HepG2 (cell line): ENCODE results near the gene ZIM2. TPM values are rescaled to one million over a fixed set of nuclear protein-coding genes. Genes with fewer than 3 reads are reported as not detected.

Experiments used
- AHDC1 ChIP-seq: sonication (generic); formaldehyde crosslinking; IDR thresholded peaks from 2 replicates; pipeline ENCODE4 v1.5.1; 2020; ENCODE audit warnings: mild to moderate bottlenecking, missing genetic modification reagents, borderline replicate concordance
- CBX1 ChIP-seq: IDR thresholded peaks from one replicate; pipeline ENCODE4 v1.6.1; 2016; ENCODE audit warnings: antibody characterized with exemption, low read depth
- FOSL1 ChIP-seq: sonication (generic); formaldehyde crosslinking; IDR thresholded peaks from 2 replicates; pipeline ENCODE4 v1.9.0; 2021; ENCODE audit warnings: missing genetic modification reagents, borderline replicate concordance
- KAT8 ChIP-seq: IDR thresholded peaks from 2 replicates; pipeline ENCODE4 v1.6.1; 2016; ENCODE audit warnings: missing genetic modification reagents, missing compliant biosample characterization
- KIAA2018 ChIP-seq: sonication (generic); formaldehyde crosslinking; IDR thresholded peaks from 2 replicates; pipeline ENCODE4 v1.5.0; 2020; ENCODE audit warnings: mild to moderate bottlenecking, missing genetic modification reagents, borderline replicate concordance
- LCORL ChIP-seq, 2 experiments: fragments of 450-650 bp in 1 of 2; sonication (generic) in 1 of 2; formaldehyde crosslinking in 1 of 2; IDR thresholded peaks; 2 replicates each; pipeline versions ENCODE4 v1.5.0 to v1.6.1; 2017 to 2020; ENCODE audit warnings: antibody characterized with exemption in 1 of 2, missing genetic modification reagents in 1 of 2
- MAFK ChIP-seq, 2 experiments: IDR thresholded peaks in 1 of 2; conservative IDR thresholded peaks in 1 of 2; 2 replicates each; pipeline ENCODE4 v1.6.1; 2011; ENCODE audit warnings: improper control_type of control experiment in 2 of 2, low read length in 2 of 2
- MED8 ChIP-seq: sonication (generic); formaldehyde crosslinking; IDR thresholded peaks from 2 replicates; pipeline ENCODE4 v1.8.1; 2023; ENCODE audit warnings: mild to moderate bottlenecking, missing genetic modification reagents; ENCODE audit not compliant: insufficient replicate concordance
- RBFOX2 ChIP-seq: fragments of 200-400 bp; formaldehyde crosslinking; IDR thresholded peaks from 2 replicates; pipeline ENCODE4 v1.6.1; 2017; ENCODE audit warnings: low read depth, mild to moderate bottlenecking, low read length
- REPIN1 ChIP-seq: sonication (generic); formaldehyde crosslinking; IDR thresholded peaks from 2 replicates; pipeline ENCODE4 v1.8.0; 2022; ENCODE audit warnings: missing genetic modification reagents, low read depth, mild to moderate bottlenecking, borderline replicate concordance
- polyA plus RNA-seq, 8 experiments: library from polyadenylated mRNA; depleted of rRNA in 3 of 8; stranded (reverse) in 7 of 8; unstranded in 1 of 8; fragments of >200 nt; fragmentation: Illumina TruSeq in 4 of 8; extraction: Trizol in 4 of 8; gene quantifications; 2 replicates each; pipeline versions ENCODE4 v1.2.1 to v1.2.3, GENCODE V29; 2011 to 2016; ENCODE audit warnings: low read depth in 4 of 8, missing spikeins in 1 of 8, mixed read lengths in 1 of 8; ENCODE audit not compliant: insufficient read depth in 1 of 8
- total RNA-seq, 5 experiments: library from RNA; depleted of rRNA; stranded (reverse); fragments of >200 nt; fragmentation: Illumina TruSeq; extraction: Trizol; gene quantifications; 2 replicates each; pipeline ENCODE4 v1.2.3, GENCODE V29; 2016; ENCODE audit warnings: low read depth in 1 of 5
- TF ChIP-seq, protein P1 (sequence below): IDR thresholded peaks from 2 replicates; pipeline ENCODE4 v1.6.1; 2016; ENCODE audit warnings: mild to moderate bottlenecking

Gene ZIM2
- total and polyA plus RNA-seq, 2 of the 13 experiments (the other 11 are each of a cell fraction or from before 2014, with no cell fraction given): 7.2 to 10.3 TPM

GRCh38 chr19:56880592-56881190 lies 40.2 kb upstream of the ZIM2 start (continued):
- no peak for TF ChIP-seq CBX1
- no peak for TF ChIP-seq FOSL1 (CRISPR knock-in tag)
- TF ChIP-seq REPIN1: peak; percentile 65; the same call in 1 of the 2 replicates
- peak; percentile 82 for TF ChIP-seq RBFOX2
- TF ChIP-seq, protein P1, sequence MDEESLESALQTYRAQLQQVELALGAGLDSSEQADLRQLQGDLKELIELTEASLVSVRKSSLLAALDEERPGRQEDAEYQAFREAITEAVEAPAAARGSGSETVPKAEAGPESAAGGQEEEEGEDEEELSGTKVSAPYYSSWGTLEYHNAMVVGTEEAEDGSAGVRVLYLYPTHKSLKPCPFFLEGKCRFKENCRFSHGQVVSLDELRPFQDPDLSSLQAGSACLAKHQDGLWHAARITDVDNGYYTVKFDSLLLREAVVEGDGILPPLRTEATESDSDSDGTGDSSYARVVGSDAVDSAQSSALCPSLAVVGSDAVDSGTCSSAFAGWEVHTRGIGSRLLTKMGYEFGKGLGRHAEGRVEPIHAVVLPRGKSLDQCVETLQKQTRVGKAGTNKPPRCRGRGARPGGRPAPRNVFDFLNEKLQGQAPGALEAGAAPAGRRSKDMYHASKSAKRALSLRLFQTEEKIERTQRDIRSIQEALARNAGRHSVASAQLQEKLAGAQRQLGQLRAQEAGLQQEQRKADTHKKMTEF: peak; percentile 41; the same call in 1 of the 2 replicates
- no peak for TF ChIP-seq LCORL (IDR thresholded peaks at IDR 0.05)
- TF ChIP-seq LCORL (CRISPR knock-in tag; IDR thresholded peaks at IDR 0.05): peak; percentile 73
- peak; percentile 97 for TF ChIP-seq MED8 (CRISPR knock-in tag)
- TF ChIP-seq KIAA2018 (CRISPR knock-in tag): no peak
- TF ChIP-seq MAFK (conservative IDR thresholded peaks at IDR 0.05 in 1 of 2, IDR thresholded peaks at IDR 0.05 in 1 of 2; ENCODE audit: low read length in 2 of 2): no peak
- TF ChIP-seq KAT8 (CRISPR knock-in tag): peak; percentile 51
- peak; percentile 91 for TF ChIP-seq AHDC1
